NCI-H2171 (cell line): ENCODE measurements around the gene CLEC16A.
A peak's percentile ranks its signal among the peaks of the same experiment; 100 is the strongest.

Source experiments
- DNase-seq: peaks from one replicate; lab custom pipeline; 2025; lab: John Stamatoyannopoulos, UW

Gene CLEC16A

GRCh38 chr16:11177578-11178160, 233.3 kb downstream of the CLEC16A start:
- no peak for DNase-seq

GRCh38 chr16:11178424-11178823, 234.1 kb downstream of the CLEC16A start:
- DNase-seq = no peak

GRCh38 chr16:11179574-11179973, 235.2 kb downstream of the CLEC16A start:
- no peak for DNase-seq

GRCh38 chr16:11180489-11180888, 236.1 kb downstream of the CLEC16A start:
- no peak for DNase-seq

GRCh38 chr16:11181242-11181898, 237.0 kb downstream of the CLEC16A start:
- DNase-seq = no peak

GRCh38 chr16:11181899-11182279, 237.5 kb downstream of the CLEC16A start:
- DNase-seq = no peak

- DNase-seq = no peak
Observed at GRCh38 chr16:11182411-11182810, 238.0 kb downstream of the CLEC16A start.

GRCh38 chr16:11183035-11183812, 238.9 kb downstream of the CLEC16A start:
- DNase-seq = no peak

- DNase-seq = no peak
Observed at GRCh38 chr16:11183951-11184350, 239.6 kb downstream of the CLEC16A start.

GRCh38 chr16:11187522-11188023, 243.2 kb downstream of the CLEC16A start:
- DNase-seq = no peak

GRCh38 chr16:11188801-11189740, 244.7 kb downstream of the CLEC16A start:
- DNase-seq = no peak

- DNase-seq = peak; percentile 47
Observed at GRCh38 chr16:11190588-11191560, 246.5 kb downstream of the CLEC16A start.

GRCh38 chr16:11191665-11192064, 247.3 kb downstream of the CLEC16A start:
- DNase-seq = no peak

- DNase-seq = no peak
Observed at GRCh38 chr16:11193494-11193893, 249.1 kb downstream of the CLEC16A start.

- DNase-seq = no peak
Observed at GRCh38 chr16:11194913-11195312, 250.5 kb downstream of the CLEC16A start.

GRCh38 chr16:11196286-11196828, 252.0 kb downstream of the CLEC16A start:
- no peak for DNase-seq

- DNase-seq = no peak
Observed at GRCh38 chr16:11198375-11198774, 254.0 kb downstream of the CLEC16A start.

- peak; percentile 72 for DNase-seq
Observed at GRCh38 chr16:11198828-11199227, 254.5 kb downstream of the CLEC16A start.

GRCh38 chr16:11200592-11200991, 256.2 kb downstream of the CLEC16A start:
- DNase-seq = no peak

GRCh38 chr16:11201498-11202259, 257.3 kb downstream of the CLEC16A start:
- DNase-seq = peak; percentile 43
